Hair follicle dermal papilla cell (primary cell): ENCODE measurements around the gene TMEM185B. TPM values are rescaled to one million over a fixed set of nuclear protein-coding genes. Genes with fewer than 3 reads are reported as not detected.

Experiments used
- small RNA-seq: library from RNA; depleted of rRNA; stranded (forward); fragments of <200 nt; gene quantifications from one replicate; pipeline ENCODE3, GENCODE V24; 2012
- total RNA-seq: library from RNA; depleted of rRNA; stranded (reverse); fragments of >200 nt; gene quantifications from 2 replicates; pipeline ENCODE4 v1.2.3, GENCODE V29; 2012

The TMEM185B gene
- total RNA-seq: 38.6 and 48.4 TPM in 2 replicates

DNA sequence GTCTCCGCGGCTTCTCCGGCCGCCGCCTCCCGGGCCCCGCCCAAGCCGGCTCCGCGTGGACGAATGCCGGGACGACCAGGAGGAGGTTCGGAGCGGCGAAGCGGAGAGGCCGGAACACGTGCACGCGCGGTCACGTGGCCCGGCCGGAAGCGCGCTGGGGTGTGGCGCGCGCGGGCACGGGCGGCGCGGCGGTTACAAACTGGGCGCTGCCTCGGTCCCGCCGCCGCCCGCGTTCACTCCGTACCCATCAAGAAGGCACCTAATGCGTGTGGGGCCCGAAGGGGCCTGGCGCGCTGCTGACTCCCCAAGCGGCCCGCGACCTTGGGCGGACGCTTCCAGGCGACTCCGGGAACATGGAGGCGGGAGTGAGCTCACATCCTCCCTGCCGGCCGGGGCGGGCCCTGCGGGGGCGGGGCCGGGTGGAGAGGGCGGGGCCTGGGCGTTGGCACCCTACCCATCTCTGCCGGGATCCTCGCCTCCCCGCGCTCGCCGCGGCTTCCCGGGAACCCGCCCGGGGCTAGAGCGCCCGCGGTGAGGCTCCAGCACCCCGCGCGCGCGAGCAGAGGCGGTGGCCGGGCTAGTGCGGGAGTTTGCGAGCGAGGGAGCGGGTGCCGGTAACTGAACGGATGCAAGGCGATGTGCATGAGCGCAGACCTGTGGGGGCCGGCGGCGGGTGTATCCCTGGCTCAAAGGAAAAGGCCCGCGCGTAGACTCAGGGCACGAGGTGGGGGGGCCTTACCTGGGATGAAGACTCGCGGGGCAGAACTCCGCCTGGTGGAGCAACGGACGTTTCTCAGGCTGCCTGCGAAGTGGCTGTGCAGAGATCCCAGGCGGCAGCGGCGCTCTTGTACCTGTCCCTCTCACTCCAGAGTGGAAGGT, at the start of gene TMEM185B:
TMEM185B (minus strand) TSS at position 367 of the 879 bp plus-strand sequence. CDS start 424 bp downstream, outside the sequence.

DNA sequence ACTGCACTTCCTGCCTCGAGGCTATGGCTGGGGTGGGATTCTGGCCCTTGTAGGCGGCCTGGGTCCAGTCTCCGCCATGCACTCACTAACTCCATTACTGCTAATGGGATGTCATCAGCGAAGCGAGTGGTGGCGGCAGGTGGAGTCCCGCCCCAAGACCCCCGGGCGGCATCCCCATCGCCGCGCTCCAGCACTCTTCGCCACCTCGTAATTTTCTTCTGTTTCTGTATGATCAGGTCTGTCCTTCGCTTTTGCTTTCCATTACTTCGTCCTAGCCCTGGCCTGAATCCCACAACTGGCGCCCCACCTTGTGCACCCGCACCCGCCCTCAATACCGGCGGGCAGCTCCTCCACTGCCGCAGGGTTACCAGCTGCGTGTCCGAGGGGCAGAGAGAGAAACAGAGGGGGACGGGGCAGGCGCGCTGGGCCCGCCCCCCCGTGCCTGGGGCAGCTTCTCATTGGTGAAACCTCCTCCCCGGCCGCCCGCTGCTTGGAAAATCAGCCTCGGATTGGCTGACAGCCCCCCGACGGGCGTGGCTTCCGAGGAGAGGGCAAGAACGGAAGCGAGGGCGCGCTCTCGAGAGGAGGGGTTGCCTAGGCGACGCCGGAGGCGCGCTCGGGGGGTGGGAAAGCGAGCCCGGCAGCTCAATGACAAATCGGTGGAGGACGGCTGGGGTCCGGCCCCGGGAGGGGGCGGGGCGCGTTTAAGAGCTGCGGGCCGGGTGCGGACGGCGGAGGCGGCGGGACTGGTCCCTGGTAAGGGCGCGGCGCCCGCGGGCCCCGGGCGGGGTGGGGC, 29.2 kb upstream of the TMEM185B start, which contains the start of gene RALB:
RALB (plus strand) TSS at position 628 of the 796 bp plus-strand sequence. CDS start 25,813 bp downstream, outside the sequence.

Small RNA genes within 50 kb of the gene (small RNA-seq; reads per million reads assigned to genes)
- gene MTND4LP14 (not detected), gene RF00019 (not detected)

Other genes with a start within 250 kb of the TMEM185B start
- gene EPB41L5, start 210.3 kb downstream of the TMEM185B start, total RNA-seq: 10.4 and 15.7 TPM in 2 replicates
- gene RALB, start 29.5 kb upstream of the TMEM185B start, total RNA-seq: 36.2 and 40.8 TPM in 2 replicates
- gene INHBB, start 122.7 kb upstream of the TMEM185B start, total RNA-seq: 8.5 and 10.1 TPM in 2 replicates